Activated naive CD4-positive, alpha-beta T cell treated with Interleukin-2 at 50 U/mL for 16 hours (primary cell): ENCODE measurements around the gene C2CD4A.

Source experiments
- DNase-seq: peaks from one replicate; pipeline ENCODE4 v3.0.0-alpha.2; 2020

C2CD4A gene

GRCh38 chr15:62104401-62104800, 37.6 kb downstream of the C2CD4A start:
- DNase-seq, result no peak

- DNase-seq, result no peak
These were observed 38.1 kb downstream of the C2CD4A start for GRCh38 chr15:62104846-62105245.

DNA sequence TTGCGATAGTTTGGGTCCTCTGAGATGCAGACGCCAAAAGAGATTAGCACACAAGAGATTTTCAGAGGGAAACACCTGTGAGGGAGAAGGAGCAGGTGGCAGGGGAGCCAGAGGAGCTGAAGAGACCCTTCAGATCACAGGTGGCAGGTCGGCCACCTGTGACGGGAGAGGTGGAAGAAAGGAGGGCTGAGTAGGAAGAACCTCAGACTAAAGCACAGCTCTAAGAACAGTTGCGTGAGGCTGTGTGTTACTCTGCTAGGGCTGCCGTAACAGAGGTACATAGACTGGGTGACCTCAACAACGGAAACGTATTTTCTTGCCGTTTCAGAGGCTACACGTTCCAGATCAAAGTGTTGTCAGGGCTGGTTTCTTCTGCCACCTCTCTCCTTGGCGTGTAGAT, 38.5 kb downstream of the C2CD4A start:
- DNase-seq, result no peak

GRCh38 chr15:62106096-62106495, 39.3 kb downstream of the C2CD4A start:
- DNase-seq, result no peak

DNA sequence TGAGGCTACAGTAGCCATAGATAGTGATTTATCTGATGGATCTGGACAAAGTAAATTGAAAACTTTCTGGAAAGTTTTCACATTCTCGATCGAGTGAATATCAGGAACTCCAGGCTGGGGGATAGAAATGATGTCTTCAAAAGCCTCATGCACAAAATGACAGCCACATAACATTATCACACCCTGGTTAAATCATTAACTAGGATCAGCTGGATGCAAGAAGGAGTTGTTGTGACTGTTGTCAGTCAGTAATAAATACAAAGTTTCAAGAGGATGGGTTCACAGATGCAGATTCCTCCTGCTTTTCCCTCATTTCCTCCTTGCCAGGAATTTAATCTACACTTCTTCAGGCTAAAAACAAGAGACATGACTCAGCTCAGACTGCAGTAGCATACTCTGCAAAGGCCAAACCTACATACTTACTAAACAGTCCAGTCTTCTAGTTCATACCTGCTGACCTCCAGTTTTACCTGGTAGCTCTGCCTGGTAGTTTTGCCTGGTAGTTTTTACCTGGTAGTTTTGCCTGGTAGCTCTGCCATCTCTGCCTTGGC, 40.9 kb downstream of the C2CD4A start:
- DNase-seq, result no peak

DNA sequence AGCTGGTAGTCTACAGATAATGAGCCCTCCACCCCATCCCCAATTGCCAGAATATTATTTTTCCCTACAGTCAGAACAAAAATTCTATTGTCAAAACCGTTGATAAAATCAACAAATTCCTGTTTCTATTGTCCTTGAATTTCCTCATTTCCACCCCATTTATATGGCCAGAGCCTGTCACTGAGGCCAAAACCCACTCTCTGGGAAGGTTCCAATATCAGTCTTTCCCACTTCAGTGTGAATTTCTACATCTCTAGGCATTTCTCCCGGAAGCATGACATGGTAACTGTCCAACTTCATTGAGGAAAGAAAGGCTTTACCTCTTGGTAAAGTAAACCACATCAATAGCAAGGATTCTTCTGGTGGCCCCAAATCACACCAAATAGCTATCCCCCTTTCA, 41.6 kb downstream of the C2CD4A start:
- no peak for DNase-seq

GRCh38 chr15:62109437-62109836, 42.7 kb downstream of the C2CD4A start:
- no peak for DNase-seq

- DNase-seq, result no peak
These were observed 43.4 kb downstream of the C2CD4A start for GRCh38 chr15:62109982-62110851.

DNA sequence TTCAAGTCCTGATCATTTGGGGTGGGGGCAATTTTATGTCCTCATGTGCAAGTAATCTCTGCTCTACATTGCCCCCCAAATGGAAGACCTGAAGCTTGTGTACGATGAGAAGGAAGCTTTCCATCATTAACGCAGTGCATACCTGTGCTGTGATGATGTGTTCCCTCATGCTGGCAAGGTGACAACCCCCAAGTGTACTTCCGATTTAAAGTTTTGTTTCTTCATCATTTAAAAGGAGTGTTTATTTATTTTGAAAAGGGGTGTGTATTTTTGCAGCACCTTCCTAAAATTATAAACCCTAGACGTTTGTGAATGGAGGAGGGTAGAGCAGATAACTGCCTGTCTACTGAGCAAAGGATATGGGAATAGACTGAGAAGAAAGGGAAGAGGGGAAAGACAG, 45.3 kb downstream of the C2CD4A start:
- no peak for DNase-seq

DNA sequence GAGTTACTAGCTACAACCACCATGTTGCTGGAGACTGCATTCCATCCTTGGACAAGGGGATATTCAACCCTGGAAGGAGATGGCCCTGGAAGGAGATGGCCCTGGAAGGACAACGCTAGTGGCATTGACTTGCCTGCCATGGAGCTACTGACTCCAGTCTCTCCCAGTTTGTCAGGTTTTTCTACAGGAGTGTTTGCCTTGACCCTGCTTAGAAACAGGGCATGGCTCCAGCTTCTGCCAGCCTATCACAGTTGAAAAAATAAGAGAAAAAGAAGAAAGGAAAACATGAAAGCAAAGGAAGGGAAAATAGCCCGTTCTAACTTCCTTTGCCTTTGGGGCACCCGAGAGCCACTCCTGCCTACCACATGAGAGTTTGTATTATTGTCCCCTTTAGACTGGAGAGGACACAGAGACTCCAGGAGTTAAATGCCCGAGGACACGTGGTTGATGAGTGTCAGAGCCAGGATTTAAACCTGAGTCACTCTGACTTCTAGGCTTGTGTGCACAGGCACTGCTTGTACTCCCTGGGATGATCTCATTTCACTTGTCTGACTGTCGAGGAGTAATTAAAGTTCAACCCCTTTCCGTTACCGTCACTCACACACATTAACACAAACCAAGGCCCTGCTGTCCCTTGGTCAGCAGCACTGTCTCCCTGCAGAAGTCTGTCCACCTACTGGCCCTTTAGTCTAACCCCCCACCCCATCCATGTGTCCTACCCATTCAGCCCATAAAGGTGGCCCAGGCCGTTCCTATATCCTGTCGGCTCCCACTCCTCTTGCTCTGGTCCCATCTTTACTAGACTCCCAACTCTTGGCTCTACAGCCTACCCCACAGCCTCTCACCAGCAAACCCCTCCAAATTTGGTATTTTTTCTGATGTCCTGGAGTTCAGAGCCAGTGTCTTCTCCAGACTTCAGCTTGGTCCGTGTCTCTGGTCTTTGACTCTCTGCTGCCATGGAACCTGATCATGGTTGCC, 46.1 kb downstream of the C2CD4A start:
- DNase-seq, result no peak

DNA sequence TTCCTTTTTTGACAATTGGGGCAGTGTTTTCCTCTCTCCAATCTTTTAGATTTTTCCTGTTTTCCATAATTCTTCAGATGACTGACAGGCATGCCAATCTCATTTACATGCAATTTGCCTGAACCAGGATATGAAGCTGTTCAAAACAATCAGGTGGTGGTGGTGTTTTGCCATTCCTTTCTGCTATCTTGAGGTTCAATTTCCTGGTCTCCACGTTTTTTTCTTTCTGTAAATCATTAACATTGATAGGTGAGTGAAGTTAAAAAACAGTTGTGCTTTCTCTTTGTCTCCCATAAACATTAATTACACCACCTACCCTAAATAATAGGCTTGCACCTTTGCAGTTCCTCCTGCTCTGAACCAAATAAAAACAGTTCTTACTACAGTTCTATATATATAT, 49.1 kb downstream of the C2CD4A start:
- no peak for DNase-seq

- no peak for DNase-seq
These were observed 51.9 kb downstream of the C2CD4A start for GRCh38 chr15:62118520-62119226.

DNA sequence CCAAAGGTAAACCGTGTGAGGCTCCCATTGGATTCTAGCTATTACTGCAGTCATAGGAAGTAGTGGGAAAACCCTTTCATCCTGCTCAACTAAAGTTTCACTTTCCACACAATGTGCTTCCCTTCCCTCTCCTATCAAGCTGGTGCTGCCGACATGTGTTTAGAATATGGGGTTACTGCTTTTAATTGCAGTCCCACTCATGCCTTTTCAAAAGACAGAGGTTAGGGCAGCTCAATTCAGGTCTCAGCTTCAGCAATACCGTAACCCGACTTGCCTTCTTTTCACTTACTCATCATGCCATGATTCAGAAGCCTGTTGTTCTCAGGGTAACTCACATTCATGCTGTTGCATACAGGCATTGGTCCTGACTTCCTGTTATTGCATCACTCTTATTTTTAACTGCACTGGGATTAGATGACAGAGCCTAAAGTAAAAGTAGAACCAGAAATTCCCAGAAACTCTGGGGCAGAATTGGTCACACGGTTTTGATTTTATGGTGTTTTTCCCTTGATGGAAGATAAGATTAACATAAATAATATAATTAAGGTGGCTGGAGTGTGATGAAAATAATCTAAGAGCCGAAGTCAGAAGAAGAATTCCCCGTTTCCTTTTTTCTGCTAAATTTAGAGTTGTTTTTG, 52.6 kb downstream of the C2CD4A start:
- DNase-seq, result peak; percentile 22

DNA sequence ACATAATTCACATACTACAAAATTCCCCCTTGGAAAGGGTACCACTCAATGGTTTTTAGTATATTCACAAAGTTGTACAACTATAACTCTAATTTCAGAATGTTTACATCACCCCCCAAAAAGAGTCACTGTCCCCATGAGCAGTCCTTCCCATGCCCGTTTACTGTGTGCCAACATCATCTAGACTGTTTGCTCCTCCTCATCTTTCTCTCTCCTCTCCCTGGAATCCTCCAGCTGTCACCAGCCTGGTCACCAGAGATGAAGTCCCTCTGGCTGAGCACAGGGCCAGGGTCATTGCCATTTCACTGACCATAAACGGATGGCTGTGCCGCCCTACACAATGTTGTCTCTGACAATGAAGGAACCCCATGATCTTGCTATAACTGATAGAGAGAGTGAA, 53.1 kb downstream of the C2CD4A start:
- no peak for DNase-seq
